MG63 (cell line): ENCODE results near the gene HAPLN2. TPM values are rescaled to one million over a fixed set of nuclear protein-coding genes. Genes with fewer than 3 reads are reported as not detected.
"Not testable (repeated sequence)": the region's sequence is repeated elsewhere in the genome, so short reads cannot be mapped to it uniquely, and the experiment has no call there.

Experiments
- DNase-seq: peaks from one replicate; pipeline ENCODE4 v3.0.0-alpha.2; 2020
- H3K27me3 ChIP-seq: fragments of 250-450 bp; sonication (Bioruptor Pico); 2 replicates; pipeline ENCODE4 v1.5.1; 2020; ENCODE audit warnings: mild to moderate bottlenecking, moderate library complexity
- H3K36me3 ChIP-seq: fragments of 250-450 bp; sonication (Bioruptor Pico); 2 replicates; pipeline ENCODE4 v1.5.1; 2020; ENCODE audit warnings: mild to moderate bottlenecking, moderate library complexity
- H3K4me3 ChIP-seq: fragments of 250-450 bp; sonication (Bioruptor Pico); 2 replicates; pipeline ENCODE4 v1.5.1; 2020; ENCODE audit warnings: mild to moderate bottlenecking, moderate library complexity
- H3K9me3 ChIP-seq: fragments of 250-450 bp; sonication (Bioruptor Pico); 2 replicates; pipeline ENCODE4 v1.5.1; 2020; ENCODE audit warnings: mild to moderate bottlenecking, moderate library complexity
- total RNA-seq: library from RNA; depleted of rRNA; stranded (reverse); fragments of >200 nt; shearing (Covaris generic); gene quantifications from 2 replicates; pipeline ENCODE4 v1.2.3, GENCODE V29; 2014; ENCODE audit warnings: low replicate concordance; rRNA removed

Gene HAPLN2
- not detected in 2 replicates for total RNA-seq

DNA sequence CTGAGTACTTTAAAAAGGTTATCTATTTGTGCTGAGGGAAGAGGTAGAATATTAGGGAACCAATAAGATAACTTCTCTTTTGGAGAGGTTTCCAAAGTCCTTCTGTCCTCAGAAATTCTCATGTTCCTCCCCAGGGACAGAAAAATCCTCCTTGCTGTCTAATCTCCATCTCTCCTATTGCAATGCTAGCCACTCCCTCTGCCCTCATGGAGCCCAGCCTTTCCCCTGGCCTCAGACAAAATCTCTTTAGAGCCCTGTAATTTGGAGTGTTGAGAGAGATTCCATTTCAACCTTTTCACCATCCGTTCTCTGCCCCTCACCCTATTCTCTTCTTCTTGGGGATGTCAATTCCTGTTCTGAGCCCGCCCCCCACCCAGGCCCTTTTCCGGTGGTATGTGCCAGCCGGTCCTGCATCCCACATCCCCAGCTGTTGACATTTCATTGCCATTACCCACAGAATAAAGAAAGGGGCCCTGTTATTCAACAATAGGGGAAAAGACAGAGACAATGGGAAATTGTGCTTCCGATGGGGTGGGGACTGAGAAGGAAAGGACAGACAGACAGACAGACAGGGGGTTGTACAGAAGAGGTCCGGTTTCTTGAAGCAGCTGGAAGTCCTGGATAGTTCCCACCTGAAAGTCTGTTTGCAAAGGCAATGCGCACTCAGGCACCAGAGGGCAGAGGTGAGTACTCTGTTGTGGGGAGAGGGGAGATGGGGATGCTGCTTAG is at the start of gene HAPLN2:
Gene HAPLN2, plus strand, starts transcription at position 563 of the 729 bp plus-strand sequence. CDS start 4,076 bp downstream, outside the sequence.
- H3K27me3 ChIP-seq = peaks cover 44% of the 10 kb centered on the region
- no peaks in the 10 kb centered on the region for H3K36me3 ChIP-seq
- DNase-seq = no peak
- no peak within 1 kb of the TSS for H3K4me3 ChIP-seq
- no peaks in the 10 kb centered on the region for H3K9me3 ChIP-seq

DNA sequence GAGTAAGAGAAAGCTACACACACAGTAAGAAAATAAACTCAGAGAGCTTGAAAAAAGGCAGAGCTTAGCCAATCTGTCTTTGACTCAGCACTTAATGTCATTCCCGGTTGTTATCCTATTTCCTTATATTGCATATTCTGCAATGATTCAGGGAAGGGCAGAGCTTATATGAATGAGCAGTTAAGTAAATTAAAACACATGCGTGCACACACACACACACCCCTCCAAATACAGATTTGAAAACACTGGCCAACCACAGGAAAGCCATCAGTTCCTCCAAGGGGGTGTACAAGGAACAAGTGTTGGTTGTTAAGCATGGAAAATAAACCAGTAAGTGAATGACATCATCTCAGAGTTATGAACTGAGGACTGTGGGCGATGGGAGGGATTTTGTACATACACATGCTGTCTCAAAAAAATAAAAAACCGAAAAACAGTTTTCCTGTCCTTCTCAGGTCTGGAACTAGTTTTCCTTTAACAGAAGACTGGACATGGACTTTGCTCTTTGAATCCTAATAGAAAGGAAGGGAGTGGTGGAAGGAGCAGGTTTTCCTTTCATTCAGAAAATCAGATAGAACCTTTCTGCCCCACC is 47.9 kb upstream of the HAPLN2 start:
- Histone ChIP-seq H3K4me3 (peak overlapping the region; percentile 95), H3K36me3 (peaks cover 32% of the 10 kb centered on the region), H3K27me3 (peaks cover 2% of the 10 kb centered on the region; the same call in 1 of the 2 replicates), H3K9me3 (no peaks in the 10 kb centered on the region)
- peak; percentile 62 for DNase-seq

DNA sequence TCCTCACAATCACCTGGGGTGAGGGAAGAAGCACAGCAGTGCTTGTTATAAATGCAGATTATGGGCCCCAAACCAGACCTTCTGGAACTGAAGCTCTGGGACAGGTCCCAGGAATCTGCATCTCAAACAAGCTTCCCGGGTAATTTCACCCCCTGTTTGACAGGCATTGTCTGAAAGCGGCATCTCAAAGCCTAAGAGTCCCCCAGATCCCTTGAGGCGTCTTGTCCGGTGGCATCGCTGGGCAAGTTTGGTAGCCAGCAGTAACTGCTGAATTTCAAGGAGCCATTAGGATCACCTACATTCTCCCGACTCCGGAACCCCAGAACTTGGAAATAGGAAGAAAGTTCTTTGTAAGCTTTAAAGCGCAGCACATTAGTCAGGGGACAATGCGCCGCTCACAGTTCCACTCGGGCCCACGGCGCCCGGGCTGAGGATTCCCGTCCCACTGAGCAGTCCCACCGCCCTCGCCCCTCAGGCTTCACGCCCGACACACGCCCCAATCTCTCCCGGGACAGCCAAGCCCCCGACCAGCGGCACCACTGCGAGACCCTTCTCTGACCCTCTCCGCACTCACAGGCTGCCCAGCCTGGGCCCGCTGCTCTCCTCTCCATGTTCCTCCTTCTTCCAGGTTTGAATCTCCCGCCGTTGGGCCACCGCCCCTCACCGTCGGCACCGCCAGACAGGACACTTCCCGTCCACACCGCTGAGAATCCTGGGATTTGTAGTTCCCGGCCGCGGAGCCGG is 47.1 kb upstream of the HAPLN2 start, which contains the start of gene IQGAP3:
Gene IQGAP3, minus strand, starts transcription at position 647 of the 744 bp plus-strand sequence. Its CDS starts 36 bp downstream, at position 611.
- Histone ChIP-seq H3K9me3 (no peaks in the 10 kb centered on the region), H3K36me3 (peaks cover 29% of the 10 kb centered on the region), H3K27me3 (peaks cover 2% of the 10 kb centered on the region; the same call in 1 of the 2 replicates), H3K4me3 (peak within 1 kb of the TSS; percentile 95)
- peak; percentile 91 for DNase-seq

DNA sequence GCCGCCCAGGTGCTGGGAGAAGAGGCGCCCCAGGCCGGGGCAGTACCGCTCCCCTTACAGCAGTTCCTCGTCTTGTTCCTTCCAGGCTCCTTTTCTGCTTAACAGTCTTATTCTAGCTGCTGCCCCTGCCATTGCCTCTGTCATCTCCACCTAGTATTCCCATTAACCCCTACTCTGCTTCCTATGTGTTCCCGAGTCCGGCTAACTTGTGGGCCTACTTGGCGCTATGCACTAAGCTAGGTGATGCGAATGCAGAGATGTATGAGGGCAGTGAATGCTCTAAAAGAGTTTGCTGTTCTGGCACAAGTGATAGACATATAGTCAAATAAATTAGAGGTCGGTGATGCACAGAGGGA is 46.6 kb upstream of the HAPLN2 start:
- Histone ChIP-seq H3K9me3 (no peaks in the 10 kb centered on the region), H3K4me3 (peak overlapping the region; percentile 95), H3K27me3 (peaks cover 2% of the 10 kb centered on the region; the same call in 1 of the 2 replicates), H3K36me3 (peaks cover 24% of the 10 kb centered on the region)
- DNase-seq = no peak

DNA sequence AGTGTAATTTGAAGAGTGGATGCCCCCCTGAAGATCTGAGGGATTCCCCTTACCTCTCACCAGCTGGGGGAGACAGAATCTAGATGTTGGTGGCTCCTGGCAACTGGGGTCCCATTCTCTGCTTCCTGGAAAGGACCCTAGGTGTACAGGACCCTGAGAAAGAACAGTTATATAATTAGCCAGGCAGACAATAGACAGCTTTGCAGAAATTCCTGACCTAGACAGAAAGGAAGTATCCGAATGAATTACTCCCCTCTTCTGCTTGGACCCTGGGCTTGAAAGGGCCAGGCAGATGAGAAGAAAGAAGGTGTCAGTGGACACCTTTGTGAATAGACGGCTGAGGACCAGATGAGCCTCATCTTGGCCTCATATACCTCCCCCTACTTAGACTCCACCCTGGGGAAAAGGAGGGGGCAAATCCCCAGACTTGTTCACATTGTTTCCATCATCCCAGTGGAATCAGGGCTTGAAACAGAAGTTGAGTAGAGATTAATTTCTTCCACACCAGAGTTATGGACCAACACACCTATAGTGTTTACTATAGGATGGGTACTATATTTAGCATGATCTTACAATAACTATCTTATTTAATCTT is 45.1 kb upstream of the HAPLN2 start:
- Histone ChIP-seq H3K27me3 (peaks cover 2% of the 10 kb centered on the region; the same call in 1 of the 2 replicates), H3K4me3 (no peak overlapping the region)

DNA sequence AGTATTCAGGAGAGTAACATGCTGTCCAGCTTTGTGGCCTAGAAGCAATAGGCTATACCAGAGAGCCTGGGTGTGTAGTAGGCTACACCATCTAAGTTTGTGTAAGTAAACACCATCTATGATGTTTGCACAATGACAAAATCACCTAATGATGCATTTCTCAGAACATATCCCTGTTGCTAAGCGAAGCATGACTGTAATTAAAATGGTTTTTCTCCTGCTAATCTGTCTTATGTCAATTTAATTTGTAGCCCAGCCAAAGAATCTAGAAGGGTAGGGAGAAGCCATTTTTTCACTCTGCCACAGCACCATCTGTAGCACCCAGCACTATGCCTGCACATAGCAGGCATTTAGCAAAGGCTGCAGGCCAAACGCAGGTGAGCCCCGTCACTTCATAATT is 41.7 kb upstream of the HAPLN2 start:
- H3K9me3 ChIP-seq = no peaks in the 10 kb centered on the region
- H3K4me3 ChIP-seq = no peak overlapping the region
- DNase-seq = no peak
- H3K27me3 ChIP-seq = peaks cover 2% of the 10 kb centered on the region; the same call in 1 of the 2 replicates
- no peaks in the 10 kb centered on the region for H3K36me3 ChIP-seq

More for the DNA sequence above, 45.1 kb upstream of the HAPLN2 start:
- Histone ChIP-seq H3K36me3 (peaks cover 9% of the 10 kb centered on the region), H3K9me3 (no peaks in the 10 kb centered on the region)
- no peak for DNase-seq

DNA sequence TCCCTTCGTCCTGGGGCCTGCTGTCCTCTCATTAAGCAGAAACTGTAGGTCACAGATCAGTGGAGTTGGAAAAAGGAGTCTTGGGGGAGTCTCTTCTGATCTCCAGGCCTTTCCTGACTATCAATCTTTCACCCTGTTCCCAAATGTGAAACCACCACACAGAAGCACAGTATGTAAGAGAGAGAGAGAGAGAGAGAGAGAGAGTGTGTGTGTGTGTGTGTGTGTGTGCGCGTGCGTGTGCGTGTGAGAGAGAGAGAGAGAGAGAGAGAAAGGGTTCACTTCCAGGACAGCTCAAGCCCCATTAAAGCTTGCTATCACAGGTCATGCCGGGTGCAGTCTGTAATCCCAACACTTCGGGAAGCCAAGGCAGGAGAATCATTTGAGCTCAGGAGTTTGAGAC is 41.2 kb upstream of the HAPLN2 start:
- no peak overlapping the region for H3K4me3 ChIP-seq
- H3K36me3 ChIP-seq = no peaks in the 10 kb centered on the region
- no peaks in the 10 kb centered on the region for H3K9me3 ChIP-seq
- H3K27me3 ChIP-seq = peaks cover 2% of the 10 kb centered on the region; the same call in 1 of the 2 replicates
- DNase-seq = no peak

DNA sequence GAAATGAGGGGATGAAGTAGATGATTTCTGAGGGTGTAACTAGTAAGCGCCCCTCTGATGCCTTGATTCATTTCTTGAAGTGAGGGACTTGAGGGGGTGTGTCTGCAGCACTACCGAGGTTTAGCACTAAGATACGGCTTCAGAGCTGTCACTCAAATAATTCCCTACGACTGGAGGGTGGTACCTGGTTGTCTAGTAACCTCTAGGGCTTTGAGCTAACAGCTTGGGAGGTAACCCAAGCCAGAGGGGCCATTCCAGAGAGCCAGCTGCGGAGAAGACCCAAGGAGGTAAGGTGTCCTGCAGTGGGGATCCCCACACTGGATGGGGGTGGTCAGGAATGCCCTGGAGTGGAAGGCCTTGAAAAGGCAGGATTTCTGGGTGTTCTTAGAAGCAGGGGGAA is 39.7 kb upstream of the HAPLN2 start, which contains the start of gene TTC24:
Gene TTC24, plus strand, starts transcription at position 252 of the 400 bp plus-strand sequence. CDS start 1,642 bp downstream, outside the sequence.
- no peak for DNase-seq
- Histone ChIP-seq H3K9me3 (no peaks in the 10 kb centered on the region), H3K4me3 (no peak within 1 kb of the TSS), H3K36me3 (no peaks in the 10 kb centered on the region), H3K27me3 (no peaks in the 10 kb centered on the region)

DNA sequence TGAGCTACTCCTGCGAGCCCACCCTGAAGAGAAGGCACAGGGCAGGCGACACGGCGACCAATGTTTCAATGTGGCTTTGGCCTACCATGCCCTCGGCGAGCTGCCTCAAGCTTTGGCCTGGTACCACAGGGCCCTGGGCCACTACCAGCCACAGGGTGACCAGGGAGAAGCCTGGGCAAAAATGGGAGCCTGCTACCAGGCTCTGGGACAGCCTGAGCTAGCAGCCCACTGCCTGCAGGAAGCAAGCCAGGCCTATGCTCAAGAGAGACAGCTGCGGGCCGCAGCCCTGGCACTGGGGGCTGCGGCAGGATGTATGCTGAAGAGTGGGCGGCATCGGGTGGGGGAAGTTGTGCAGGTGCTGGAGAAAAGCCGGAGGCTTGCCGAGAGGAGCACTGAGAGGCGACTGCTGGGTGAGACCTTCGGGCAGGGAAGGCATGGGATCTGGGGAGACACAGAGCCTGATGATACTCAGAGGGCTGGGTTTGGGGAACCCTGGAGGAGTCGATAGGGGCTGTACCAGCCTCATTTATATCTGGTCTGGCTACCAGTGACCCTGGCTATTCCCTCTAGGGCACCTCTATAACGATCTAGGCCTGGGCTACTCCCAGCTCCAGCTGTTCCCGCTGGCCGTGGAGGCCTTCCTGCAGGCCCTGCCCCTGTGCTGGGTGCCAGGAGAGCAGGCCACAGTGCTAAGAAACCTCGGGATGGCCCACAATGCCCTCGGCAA is 37.4 kb upstream of the HAPLN2 start:
- Histone ChIP-seq H3K9me3 (no peaks in the 10 kb centered on the region), H3K27me3 (no peaks in the 10 kb centered on the region), H3K36me3 (no peaks in the 10 kb centered on the region), H3K4me3 (no peak overlapping the region)
- DNase-seq = no peak

DNA sequence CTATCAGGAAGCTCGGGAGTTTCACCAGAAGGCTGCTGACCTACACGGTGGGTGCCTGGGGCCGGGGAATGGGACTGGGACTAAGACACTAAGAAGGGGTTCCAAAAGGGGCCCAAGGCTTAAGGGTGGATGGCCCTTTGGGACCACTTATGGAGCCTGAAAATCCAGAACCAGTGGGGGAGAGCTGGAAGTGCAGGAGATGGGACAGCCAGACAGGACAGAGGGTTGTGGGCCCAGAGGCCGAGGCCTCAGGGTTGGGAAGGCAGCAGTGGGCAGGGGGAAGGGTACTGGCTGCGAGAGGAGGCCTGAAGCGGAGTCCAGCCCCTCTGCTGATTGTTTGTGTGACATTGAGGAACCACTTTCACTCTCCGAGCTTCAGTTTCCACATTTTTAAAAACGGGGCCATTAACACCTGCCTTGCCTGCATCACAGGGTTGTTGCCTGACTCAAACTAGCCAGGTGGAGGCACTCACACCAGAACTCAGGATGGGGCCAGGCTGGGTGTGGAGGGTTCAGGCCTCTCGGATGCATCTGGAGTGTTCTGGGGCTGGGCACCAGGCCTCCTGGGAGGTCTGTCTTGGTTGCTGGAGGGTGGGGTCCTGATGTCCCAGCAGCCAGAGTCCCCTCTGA is 36.7 kb upstream of the HAPLN2 start:
- H3K4me3 ChIP-seq = no peak overlapping the region
- no peaks in the 10 kb centered on the region for H3K36me3 ChIP-seq
- no peaks in the 10 kb centered on the region for H3K9me3 ChIP-seq
- no peaks in the 10 kb centered on the region for H3K27me3 ChIP-seq
- DNase-seq = no peak

DNA sequence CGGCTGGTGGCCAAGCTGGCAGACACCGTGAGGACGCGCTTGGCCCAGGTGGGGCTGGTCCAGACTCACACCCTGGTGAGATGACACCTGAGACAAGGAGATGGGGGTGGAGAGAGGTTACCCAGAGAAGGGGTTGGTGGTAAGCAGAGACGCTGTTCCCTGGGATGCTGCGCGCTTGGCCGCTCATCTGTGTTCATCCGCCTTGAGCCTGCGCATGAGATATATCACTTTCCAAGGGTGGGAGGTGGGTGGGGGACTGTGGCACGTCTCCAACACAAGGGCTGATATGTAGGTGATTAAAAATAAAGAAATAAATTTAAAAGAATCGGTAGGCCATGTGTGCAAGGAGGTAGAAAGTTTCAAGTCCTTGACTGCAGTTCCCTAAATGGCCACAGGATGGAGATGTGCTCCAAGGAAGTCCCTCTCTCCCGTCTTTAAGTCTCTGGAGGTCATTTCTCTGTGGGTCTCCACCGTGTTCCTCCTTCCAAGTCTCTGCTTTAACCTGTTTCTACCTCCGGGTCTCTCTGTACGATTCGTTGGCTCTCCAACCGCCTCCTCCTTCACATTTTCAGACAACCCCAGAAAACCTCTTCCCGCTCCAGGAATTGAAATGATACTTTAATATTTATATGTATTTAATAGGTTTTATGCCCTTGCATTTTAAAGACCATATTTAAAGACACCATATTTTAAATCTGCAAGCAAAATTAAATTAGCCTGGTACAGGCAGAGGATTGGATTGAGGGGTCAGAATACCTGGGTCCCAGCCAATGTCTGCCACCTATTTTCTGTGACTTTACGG is 35.2 kb upstream of the HAPLN2 start:
- Histone ChIP-seq H3K36me3 (no peaks in the 10 kb centered on the region), H3K9me3 (no peaks in the 10 kb centered on the region), H3K27me3 (no peaks in the 10 kb centered on the region), H3K4me3 (no peak overlapping the region)
- peak; percentile 41 for DNase-seq

DNA sequence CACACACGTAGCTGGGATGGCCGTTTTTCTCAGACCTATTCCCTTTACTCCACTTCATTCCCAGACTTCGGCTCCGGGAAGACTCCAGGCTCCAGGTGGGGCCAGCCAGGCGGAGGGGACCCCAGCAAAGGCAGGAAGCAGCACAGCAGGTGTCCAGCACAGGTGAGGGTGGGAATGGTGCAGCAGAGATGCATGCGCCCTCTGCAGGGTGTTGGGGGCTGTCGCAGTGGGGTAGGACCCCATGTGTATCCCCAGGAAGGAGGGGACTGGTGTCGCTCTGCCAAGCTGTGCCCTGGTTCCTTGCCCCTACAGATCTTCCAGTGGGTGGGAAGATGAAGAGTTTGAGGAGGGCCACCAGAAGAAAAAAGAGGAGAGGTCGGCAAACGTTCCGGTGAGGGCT is 34.4 kb upstream of the HAPLN2 start:
- no peak for DNase-seq
- H3K9me3 ChIP-seq = no peaks in the 10 kb centered on the region
- H3K27me3 ChIP-seq = no peaks in the 10 kb centered on the region
- H3K36me3 ChIP-seq = no peaks in the 10 kb centered on the region
- no peak overlapping the region for H3K4me3 ChIP-seq

DNA sequence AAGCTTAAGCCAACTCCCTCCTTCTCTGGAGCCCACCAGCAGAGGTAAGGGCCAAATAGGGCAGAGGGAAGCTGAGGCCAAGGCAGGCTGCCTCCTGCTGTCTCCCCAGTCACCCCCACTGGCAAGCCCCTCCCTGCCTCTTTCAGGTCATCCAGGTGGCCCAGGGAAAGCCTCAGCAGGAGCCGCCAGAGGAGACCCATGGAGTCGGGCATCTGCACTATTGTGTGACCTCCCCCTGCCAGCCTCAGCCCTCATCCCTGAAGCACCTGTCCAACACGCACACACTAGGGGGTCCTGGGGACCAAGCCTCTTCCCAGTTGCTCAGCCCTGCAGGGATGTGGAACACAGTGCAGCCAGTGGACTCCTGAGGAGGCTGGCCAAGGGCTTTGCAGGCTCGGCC is 32.9 kb upstream of the HAPLN2 start:
- no peak for DNase-seq
- no peak overlapping the region for H3K4me3 ChIP-seq
- no peaks in the 10 kb centered on the region for H3K27me3 ChIP-seq
- H3K36me3 ChIP-seq = no peaks in the 10 kb centered on the region
- H3K9me3 ChIP-seq = no peaks in the 10 kb centered on the region

DNA sequence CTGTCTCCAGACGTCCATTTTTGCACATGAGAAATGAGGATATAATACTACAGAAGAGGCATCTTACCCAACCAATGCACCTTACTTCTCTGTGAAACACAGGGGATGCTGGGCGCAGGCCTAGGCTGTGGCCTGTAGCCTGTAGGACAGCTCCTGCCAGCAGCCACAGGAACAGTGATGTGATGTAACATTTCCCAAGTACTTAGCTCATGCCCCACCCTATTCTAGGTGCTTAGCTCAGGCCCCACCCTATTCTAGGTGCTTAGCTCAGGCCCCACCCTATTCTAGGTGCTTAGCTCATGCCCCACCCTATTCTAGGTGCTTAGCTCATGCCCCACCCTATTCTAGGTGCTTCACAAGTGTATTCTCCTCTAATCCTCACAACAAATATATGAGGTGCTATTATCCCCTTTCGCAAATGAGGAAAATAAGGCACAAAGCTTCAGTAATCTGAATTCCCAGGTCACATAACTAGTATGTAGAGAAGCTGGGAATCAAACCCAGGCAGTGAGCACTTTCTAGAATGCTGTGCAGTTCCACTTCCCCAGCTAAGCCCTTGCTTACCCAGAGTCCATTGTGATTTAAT is 32.2 kb upstream of the HAPLN2 start:
- no peak overlapping the region for H3K4me3 ChIP-seq
- DNase-seq = no peak
- H3K9me3 ChIP-seq = no peaks in the 10 kb centered on the region
- H3K27me3 ChIP-seq = no peaks in the 10 kb centered on the region
- H3K36me3 ChIP-seq = peaks cover 2% of the 10 kb centered on the region

DNA sequence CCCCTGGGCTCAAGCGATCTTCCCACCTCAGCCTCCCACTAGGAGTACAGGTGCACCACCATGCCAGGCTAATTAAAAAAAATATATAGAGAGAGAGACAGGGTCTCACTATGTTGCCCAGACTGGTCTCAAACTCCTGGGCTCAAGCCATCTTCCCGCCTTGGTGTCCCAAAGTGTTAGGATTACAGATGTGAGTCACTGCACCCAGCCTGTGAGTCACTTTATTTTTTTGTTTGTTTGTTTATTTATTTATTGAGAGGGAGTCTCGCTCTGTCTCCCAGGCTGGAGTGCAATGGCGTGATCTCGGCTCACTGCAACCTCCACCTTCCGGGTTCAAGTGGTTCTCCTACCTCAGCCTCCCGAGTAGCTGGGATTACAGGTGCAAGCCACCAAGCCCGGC is 31.3 kb upstream of the HAPLN2 start:
- peaks cover 12% of the 10 kb centered on the region for H3K36me3 ChIP-seq
- not testable (repeated sequence) for DNase-seq, H3K27me3 ChIP-seq, H3K9me3 ChIP-seq, H3K4me3 ChIP-seq
